ENCODE data around the gene TSSC4. TPM values are rescaled to one million over a fixed set of nuclear protein-coding genes. Genes with fewer than 3 reads are reported as not detected.

The TSSC4 gene
- total RNA-seq, 4 donors from 2014 or later, result 54.8 to 70.2 (median 66.3) TPM

GRCh38 chr11:2383852-2384804 is 16.4 kb upstream of the TSSC4 start:
- Histone ChIP-seq H3K27ac (peak overlapping the region; percentile 79 to 100 (median 100)), H3K36me3 (peaks cover 0 to 5% of the 10 kb centered on the region in 2 donors), H3K4me3 (peak overlapping the region in 1 of 2 donors; percentile 9), H3K9me3 (no peaks in the 10 kb centered on the region), H3K27me3 (no peaks in the 10 kb centered on the region), H3K4me1 (peaks cover 26 to 100% (median 96%) of the 10 kb centered on the region in 3 donors)
- TF ChIP-seq POLR2A (IDR thresholded peaks at IDR 0.05) (no peak), EP300 (IDR thresholded peaks at IDR 0.05) (no peak), POLR2AphosphoS5 (IDR thresholded peaks at IDR 0.05) (peak; percentile 35)
- no peak for ATAC-seq
- 17% methylated on average over 2 of the region's 33 CpGs; no CpG with 5 or more reads in 1 of the 2 donors for WGBS, 2 donors (ENCODE audit: low coverage in 1 of 2)

- WGBS, 2 donors (ENCODE audit: low coverage in 1 of 2), result 29 to 60% methylated on average over 11 to 18 of the region's 48 CpGs
- Histone ChIP-seq H3K4me3 (peak overlapping the region in 1 of 2 donors; percentile 9), H3K36me3 (peaks cover 0 to 8% of the 10 kb centered on the region in 2 donors), H3K27me3 (no peaks in the 10 kb centered on the region), H3K4me1 (peaks cover 29 to 100% (median 96%) of the 10 kb centered on the region in 3 donors), H3K9me3 (no peaks in the 10 kb centered on the region), H3K27ac (peak overlapping the region; percentile 79 to 100 (median 100))
- ATAC-seq, result no peak
- TF ChIP-seq POLR2AphosphoS5 (IDR thresholded peaks at IDR 0.05) (no peak), CTCF (IDR thresholded peaks at IDR 0.05) (no peak), EP300 (IDR thresholded peaks at IDR 0.05) (no peak), POLR2A (IDR thresholded peaks at IDR 0.05) (no peak)
These were observed 15.1 kb upstream of the TSSC4 start for GRCh38 chr11:2385156-2386151.

GRCh38 chr11:2386591-2386990 is 14.0 kb upstream of the TSSC4 start:
- no peak for TF ChIP-seq POLR2AphosphoS5 (IDR thresholded peaks at IDR 0.05)
- TF ChIP-seq EP300 (IDR thresholded peaks at IDR 0.05), result no peak
- no peak for TF ChIP-seq POLR2A (IDR thresholded peaks at IDR 0.05)
- TF ChIP-seq CTCF (IDR thresholded peaks at IDR 0.05), result no peak
- WGBS, 2 donors (ENCODE audit: low coverage in 1 of 2), result no CpG with 5 or more reads among the region's 9 CpGs
- peaks cover 29 to 100% (median 93%) of the 10 kb centered on the region in 3 donors for H3K4me1 ChIP-seq
- H3K36me3 ChIP-seq, result peaks cover 0 to 19% of the 10 kb centered on the region in 2 donors
- no peaks in the 10 kb centered on the region for H3K9me3 ChIP-seq
- no peak for ATAC-seq
- H3K4me3 ChIP-seq, result peak overlapping the region in 1 of 2 donors; percentile 8
- H3K27me3 ChIP-seq, result no peaks in the 10 kb centered on the region
- peak overlapping the region; percentile 56 to 100 (median 100) for H3K27ac ChIP-seq

GRCh38 chr11:2387266-2387987 is 13.1 kb upstream of the TSSC4 start:
- Histone ChIP-seq H3K9me3 (no peaks in the 10 kb centered on the region), H3K36me3 (peaks cover 0 to 28% of the 10 kb centered on the region in 2 donors), H3K27me3 (no peaks in the 10 kb centered on the region), H3K4me3 (peak overlapping the region in 1 of 2 donors; percentile 8), H3K27ac (peak overlapping the region; percentile 77 to 100 (median 100)), H3K4me1 (peaks cover 23 to 100% (median 85%) of the 10 kb centered on the region in 3 donors)
- peak; percentile 14 for ATAC-seq
- TF ChIP-seq POLR2AphosphoS5 (IDR thresholded peaks at IDR 0.05) (no peak), EP300 (IDR thresholded peaks at IDR 0.05) (no peak), POLR2A (IDR thresholded peaks at IDR 0.05) (no peak), CTCF (IDR thresholded peaks at IDR 0.05) (no peak)
- 40 to 47% methylated on average over 1 to 3 of the region's 14 CpGs for WGBS, 2 donors (ENCODE audit: low coverage in 1 of 2)

Data from gastroesophageal sphincter (tissue), 4 donors.